ENCODE results near the gene MAST1.
"Not testable (repeated sequence)": the region's sequence is repeated elsewhere in the genome, so short reads cannot be mapped to it uniquely, and the experiment has no call there.

Gene MAST1

DNA sequence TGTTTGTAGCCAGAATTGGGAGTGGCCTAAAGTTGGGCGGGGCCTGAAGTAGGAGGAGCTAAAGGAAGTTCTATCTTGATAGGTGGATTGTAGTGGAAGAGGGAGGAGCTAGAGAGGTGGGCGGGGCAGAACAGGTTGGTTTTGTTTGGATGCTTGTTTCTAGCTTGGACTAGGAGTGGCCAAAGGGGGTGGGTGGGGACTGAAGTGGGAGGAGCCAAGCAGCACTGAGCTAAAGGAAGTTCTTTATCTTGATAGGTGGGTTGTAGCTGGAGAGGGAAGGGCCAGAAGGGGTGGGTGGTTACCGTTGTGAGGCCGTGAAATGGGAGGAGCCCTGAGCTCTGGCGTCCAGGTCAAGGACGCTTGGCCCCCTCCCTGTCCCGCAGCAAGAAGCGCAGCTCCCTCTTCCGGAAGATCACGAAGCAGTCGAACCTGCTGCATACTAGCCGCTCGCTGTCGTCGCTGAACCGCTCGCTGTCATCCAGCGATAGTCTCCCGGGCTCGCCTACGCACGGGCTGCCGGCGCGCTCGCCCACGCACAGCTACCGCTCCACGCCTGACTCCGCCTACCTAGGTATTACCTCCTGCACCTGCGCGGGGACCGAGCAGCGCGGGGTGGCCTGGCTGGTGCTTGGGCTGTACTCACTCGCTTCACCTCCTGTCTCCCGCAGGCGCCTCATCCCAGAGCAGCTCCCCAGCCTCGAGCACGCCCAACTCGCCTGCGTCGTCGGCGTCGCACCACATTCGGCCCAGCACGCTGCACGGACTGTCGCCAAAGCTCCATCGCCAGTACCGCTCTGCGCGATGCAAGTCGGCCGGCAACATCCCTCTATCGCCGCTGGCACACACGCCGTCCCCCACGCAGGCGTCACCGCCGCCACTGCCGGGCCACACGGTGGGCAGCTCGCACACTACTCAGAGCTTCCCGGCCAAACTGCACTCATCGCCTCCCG is 34.9 kb downstream of the MAST1 start:
- DNase-seq, result peak; percentile 59

- no peak for DNase-seq
Observed at GRCh38 chr19:12873891-12874745, 35.8 kb downstream of the MAST1 start.

- no peak for DNase-seq
Observed at GRCh38 chr19:12875086-12875485, 36.8 kb downstream of the MAST1 start.

- DNase-seq, result no peak
Observed at GRCh38 chr19:12880551-12881171, 42.3 kb downstream of the MAST1 start.

DNA sequence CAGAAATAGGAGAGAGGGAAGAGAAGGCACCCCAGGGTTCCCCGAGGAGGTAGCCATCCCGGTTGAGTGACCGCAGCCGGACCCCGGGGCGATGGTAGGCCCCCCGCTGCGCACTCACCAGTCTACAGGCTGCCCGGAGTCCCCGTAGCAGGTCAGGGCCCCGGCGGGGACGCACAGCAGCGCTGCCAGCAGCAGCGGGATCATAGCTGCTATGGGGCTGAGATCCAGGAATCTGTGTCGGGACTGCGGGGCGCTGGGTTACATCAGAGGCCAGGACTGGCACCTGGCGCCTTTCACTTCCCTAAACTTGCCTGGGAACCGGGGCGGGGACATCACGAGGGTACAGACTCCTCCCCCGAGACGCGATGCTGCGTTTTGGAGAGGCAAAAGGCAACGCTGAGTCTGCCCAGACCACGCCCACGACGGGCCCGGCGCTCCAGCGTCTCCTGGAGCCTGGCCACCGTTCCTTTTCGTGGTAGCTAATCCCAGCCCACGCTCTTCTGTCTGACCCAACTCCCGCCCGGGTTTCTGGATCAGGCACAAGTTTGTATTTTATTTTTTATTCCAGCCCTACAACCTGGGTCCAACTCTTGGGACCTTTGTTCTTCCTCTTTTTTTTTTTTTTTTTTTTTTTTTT is 43.0 kb downstream of the MAST1 start, which contains the start of gene DNASE2:
DNASE2 (minus strand) TSS at position 278 of the 637 bp plus-strand sequence; CDS start at position 204, 74 bp downstream.
- peak; percentile 85 for DNase-seq

DNA sequence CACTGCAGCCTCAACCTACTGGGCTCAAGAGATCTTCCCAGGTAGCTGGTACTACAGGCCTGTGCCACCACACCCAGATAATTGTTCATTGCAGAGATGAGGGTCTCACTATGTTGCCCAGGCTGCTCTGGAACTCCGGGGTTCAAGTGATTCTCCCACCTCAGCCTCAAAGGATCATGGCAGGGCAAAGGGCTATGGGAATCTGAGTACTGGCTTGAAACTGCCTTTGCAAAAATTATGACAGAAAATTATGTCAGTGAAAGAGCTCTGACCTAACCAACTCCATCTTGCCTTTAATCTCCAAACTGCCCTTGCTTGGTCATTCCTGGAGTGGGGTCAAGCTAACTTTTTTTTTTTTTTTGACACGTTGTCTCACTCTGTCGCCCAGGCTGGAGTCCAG is 44.3 kb downstream of the MAST1 start:
- no peak for DNase-seq

DNA sequence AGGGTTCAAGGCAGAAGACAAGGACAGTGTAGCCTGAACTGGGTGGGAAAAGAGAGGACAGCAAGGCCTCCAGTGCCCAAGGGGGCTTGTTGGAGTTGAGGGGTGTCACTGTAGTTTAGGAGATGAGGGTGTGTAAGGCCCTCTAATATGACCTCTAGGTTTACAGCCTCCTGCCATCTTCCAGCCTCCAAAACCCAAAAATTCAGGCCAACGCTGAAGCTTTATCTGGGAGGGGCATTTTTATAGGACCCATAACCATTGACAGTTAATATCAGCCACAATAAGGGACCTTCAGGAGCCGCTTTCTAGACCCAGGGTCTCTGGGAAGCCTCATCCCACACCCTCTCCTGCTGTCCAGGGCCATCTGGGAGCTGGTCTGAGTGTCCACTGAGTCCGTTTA is 45.9 kb downstream of the MAST1 start:
- DNase-seq, result no peak

DNA sequence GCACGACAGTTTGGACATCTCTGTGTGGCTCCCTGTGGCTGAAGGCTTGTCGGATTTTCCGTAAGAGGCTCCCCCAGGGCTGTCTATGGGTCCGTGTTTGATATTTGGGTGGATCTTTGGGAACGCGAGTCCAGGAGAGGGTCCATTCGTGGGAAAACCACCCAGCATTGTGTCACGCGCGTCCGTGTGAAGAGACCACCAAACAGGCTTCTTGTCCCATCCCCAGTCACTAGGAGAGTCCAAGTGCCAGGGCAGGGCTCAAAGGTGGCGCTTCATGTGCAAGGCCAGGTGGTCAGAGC is 46.3 kb downstream of the MAST1 start:
- no peak for DNase-seq

DNA sequence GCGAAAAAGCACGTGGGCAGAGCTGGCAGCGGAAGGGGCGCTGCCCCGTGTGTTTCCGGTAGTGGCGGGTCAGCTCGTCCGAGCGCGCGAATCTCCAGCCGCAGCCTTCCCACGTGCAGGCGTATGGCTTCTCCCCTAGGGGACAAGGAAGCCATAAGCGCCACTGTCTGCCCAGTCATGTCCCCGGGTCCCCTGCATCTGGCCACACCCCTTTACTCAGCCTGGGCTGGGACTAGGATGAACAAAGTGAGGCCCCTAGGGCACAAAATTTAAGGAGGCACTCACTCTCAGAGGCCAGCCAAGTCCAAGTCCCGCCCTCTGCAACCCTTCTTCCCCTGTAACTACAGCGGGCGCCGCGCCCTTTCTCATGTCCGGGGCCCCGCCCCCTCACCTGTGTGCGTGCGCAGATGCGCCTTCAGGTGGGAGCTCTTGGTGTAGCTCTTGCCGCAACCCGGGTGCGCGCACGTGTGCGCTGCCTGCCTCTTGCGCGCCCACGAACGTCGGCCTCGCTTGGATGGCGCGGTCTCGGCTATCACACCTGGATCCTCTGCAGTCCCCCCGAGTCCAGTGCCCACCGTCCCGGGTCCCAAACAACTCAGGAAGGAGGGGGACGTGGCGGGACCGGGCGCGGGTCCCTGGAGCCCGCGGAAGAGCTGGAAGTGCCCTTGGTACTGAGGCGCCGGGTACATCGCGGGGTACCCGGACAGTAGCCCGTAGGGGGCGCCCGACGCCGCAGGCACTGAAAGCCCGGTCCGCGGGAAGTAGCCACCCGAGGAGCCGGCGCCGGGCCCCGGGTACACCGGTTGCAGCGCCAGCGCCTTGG is 46.8 kb downstream of the MAST1 start:
- DNase-seq, result peak; percentile 41

DNA sequence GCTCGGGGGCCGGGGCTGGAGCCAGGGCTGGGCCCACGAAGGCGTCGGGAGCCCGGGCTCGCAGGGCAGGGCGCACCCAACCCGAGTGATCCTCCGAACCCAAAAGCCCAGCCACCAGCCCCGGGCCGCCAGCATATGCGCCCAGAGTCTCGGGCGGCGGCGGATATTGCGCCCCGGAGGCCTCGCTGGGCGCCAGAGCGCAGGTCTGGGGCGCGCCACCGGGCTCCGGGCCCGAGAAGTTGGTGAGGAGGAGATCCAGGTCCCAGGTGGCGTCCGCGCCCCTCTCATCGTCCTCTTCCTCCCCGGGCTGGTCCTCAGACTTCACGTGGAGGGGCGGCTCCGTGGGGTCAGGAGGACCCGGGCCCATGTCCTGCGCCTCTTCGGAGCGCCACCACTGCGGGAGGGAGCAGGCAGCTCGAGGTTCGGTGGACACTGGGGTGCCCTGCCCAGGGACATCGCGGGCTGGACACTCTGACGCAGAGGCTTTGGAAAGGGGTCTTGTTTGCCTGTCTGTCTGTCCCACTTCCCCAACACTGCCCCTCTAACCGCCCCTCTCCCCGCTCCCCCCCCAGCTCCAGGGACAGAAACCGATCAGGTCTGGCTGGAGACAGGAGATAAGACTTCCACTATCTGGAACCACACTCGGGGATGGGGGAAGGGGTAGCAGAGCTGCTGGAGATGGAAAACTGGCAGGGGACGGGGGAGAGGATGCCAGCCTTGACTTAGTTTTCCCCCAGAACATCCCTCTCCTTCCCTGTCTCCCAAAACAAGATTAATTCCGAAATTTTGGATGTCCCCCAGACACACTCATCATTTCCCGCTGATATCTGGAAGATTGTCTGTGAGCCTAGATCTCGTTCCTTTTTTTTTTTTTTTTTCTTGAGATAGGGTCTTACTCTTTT is 47.7 kb downstream of the MAST1 start:
- DNase-seq, result no peak

GRCh38 chr19:12886651-12886968 is 48.3 kb downstream of the MAST1 start:
- DNase-seq, result no peak

GRCh38 chr19:12886969-12887747 is 48.8 kb downstream of the MAST1 start, which contains the start of gene KLF1:
Gene KLF1, minus strand, starts transcription at chr19:12887201. Its CDS starts 61 bp downstream, at chr19:12887140.
- DNase-seq, result no peak

DNA sequence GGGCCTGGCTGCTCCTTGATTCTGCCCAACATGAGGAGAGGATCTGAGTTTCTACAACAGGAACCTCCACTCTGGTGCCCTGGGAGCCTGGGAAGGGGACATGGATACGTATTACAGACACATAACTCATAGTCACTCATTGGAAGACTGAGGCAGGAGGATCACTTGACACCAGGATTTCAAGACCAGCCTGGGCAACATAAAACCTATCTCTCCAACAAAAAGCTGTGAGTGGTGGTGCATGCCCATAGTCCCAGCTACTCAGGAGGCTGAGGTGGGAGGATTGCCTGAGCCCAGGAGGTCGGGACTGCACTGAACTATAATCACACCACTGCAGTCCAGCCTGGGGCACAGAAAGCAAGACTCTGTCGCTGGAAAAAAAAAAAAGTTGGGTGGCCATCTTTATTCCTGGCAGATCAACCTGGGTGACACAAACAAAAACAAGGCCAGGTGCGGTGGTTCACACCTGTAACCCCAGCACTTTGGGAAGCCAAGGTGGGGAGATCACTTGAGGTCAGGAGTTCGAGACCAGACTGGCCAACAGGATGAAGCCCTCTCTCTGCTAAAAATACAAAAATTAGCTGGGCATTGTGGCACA is 49.8 kb downstream of the MAST1 start:
- DNase-seq, result no peak

GRCh38 chr19:12890299-12890786 is 52.0 kb downstream of the MAST1 start:
- DNase-seq, result not testable (repeated sequence)

- DNase-seq, result peak; percentile 98
Observed at GRCh38 chr19:12890787-12891552, 52.7 kb downstream of the MAST1 start, which contains the start of gene GCDH. Gene GCDH, plus strand, starts transcription at chr19:12891160. Its CDS starts 145 bp downstream, at chr19:12891305.

DNA sequence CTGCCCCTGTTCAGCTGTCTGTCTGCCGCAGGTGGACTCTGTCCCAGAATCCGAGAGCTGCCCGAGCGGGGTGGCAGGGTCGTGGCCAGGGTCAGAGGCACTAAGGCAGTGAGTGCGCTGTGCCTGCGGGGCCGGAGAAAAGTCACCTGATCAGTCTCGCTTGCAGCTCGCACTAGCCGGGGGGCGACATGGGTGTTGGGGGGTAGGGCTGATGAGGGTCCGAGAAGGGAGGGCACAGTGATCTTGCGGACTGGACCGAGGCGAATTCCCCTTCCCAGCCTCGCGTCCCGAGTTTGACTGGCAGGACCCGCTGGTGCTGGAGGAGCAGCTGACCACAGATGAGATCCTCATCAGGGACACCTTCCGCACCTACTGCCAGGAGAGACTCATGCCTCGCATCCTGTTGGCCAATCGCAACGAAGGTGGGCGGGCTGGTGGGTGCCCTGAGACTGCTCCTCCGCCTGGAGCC is 53.3 kb downstream of the MAST1 start:
- no peak for DNase-seq

GRCh38 chr19:12893582-12893981 is 55.3 kb downstream of the MAST1 start:
- no peak for DNase-seq

DNA sequence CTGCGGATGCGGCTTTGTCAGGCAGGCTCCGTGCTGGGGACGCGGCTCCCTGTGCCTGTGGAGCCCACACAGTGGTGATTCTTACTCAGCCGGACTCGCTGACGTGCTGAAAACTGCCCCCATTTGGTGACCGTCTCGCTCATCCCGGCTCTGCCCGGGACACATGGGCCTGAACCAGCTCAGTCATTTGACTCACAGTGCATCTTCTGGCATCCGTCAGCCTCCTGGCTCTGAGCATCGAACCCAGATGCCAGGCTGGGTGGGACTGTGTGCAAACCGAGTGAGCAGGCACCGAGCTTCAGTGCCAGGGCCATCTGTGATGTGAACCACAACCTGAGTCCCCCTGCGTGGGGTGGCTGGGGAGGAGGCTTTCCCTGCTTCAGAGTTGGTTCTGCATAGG is 58.1 kb downstream of the MAST1 start:
- DNase-seq, result no peak
